Tibial artery (tissue), 4 donors: Measurements from ENCODE around the gene FERMT1.
A peak's percentile ranks its signal among the peaks of the same experiment; 100 is the strongest.

Experiments used
- DNase-seq, 2 donors: peaks; one replicate each; pipeline ENCODE4 v3.0.0-alpha.2; 2019
- H3K27ac ChIP-seq, 2 donors: fragments of 200-600 bp; sonication (generic) in 1 of 2; 1 replicate in 1 of 2; 2 replicates in 1 of 2; pipeline ENCODE4 v1.5.1; 2018 to 2019; ENCODE audit warnings: mild to moderate bottlenecking in 1 of 2
- H3K27me3 ChIP-seq, 2 donors: fragments of 200-600 bp; sonication (generic) in 1 of 2; one replicate each; pipeline versions ENCODE4 v1.5.1 to v1.6.0; 2016 to 2019
- H3K36me3 ChIP-seq, 3 donors: fragments of 200-600 bp; sonication (generic) in 2 of 3; one replicate each; pipeline ENCODE4 v1.5.1; 2016 to 2019; ENCODE audit warnings: mild to moderate bottlenecking in 2 of 3
- H3K4me1 ChIP-seq, 4 donors: fragments of 200-600 bp; sonication (generic) in 2 of 4; 1 replicate in 3 of 4; 2 replicates in 1 of 4; pipeline ENCODE4 v1.5.1; 2016 to 2019
- H3K4me3 ChIP-seq, 2 donors: fragments of 200-600 bp; sonication (generic) in 1 of 2; 1 replicate in 1 of 2; 2 replicates in 1 of 2; pipeline ENCODE4 v1.5.1; 2018 to 2019; ENCODE audit warnings: mild to moderate bottlenecking in 2 of 2
- H3K9me3 ChIP-seq, 3 donors: fragments of 200-600 bp; sonication (generic) in 1 of 3; one replicate each; pipeline ENCODE4 v1.5.1; 2016 to 2019
- intact Hi-C: fragments of 100-400 bp; cut with DNase I; formaldehyde crosslinking; loops from one replicate; pipeline ENCODE4 v1.15.0; 2023; ENCODE audit warnings: low total_unique reads
- TF ChIP-seq, protein P1 (sequence below), 2 experiments: fragments of 200-600 bp in 1 of 2; fragments of 450-650 bp in 1 of 2; IDR thresholded peaks; one replicate each; pipeline ENCODE4 v1.5.1; 2017 to 2019; ENCODE audit warnings: antibody characterized with exemption in 2 of 2, mild to moderate bottlenecking in 1 of 2, moderate library complexity in 1 of 2

FERMT1 gene

DNA sequence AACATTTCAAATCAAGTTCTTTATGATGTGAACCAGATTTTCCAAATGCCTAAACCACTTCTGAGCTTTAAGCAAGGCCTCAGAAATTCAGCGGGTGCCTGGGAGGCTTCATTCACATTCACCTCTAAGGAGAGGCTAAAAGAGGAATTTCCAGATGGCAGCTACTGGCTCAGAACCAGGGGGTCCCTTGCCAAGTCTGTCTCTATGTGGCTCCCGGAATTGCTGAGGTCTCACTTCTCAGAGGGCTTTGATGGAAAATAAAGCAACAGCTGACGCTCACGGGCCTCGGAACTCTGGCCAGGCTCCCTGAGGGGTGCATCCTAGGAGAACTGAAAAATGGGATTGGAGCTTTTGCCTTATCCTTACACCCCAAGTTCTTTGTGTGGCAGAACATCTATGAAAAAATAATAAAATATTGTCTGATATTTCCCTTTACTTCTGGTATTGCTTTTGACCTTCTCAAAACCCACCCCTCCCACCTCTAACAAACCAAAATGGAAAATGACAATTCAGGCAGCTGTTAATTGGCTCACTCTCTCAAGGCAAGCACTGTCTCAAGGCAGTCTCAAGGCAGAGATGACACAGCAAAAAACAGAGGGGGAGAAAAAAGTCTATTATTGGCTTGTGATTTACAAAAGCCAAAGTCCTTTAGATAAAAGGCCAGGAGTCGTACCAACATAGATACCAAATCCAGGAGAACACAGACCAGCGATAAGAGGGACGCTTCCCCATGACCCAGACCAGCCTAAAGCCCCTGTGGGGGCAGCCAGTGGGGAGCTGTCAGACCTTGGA, 47.2 kb downstream of the FERMT1 start:
- no peak for DNase-seq
- no peak overlapping the region for H3K27ac ChIP-seq
- no peaks in the 10 kb centered on the region for H3K4me1 ChIP-seq
- H3K36me3 ChIP-seq = no peaks in the 10 kb centered on the region
- H3K9me3 ChIP-seq = no peaks in the 10 kb centered on the region
- TF ChIP-seq, protein P1, sequence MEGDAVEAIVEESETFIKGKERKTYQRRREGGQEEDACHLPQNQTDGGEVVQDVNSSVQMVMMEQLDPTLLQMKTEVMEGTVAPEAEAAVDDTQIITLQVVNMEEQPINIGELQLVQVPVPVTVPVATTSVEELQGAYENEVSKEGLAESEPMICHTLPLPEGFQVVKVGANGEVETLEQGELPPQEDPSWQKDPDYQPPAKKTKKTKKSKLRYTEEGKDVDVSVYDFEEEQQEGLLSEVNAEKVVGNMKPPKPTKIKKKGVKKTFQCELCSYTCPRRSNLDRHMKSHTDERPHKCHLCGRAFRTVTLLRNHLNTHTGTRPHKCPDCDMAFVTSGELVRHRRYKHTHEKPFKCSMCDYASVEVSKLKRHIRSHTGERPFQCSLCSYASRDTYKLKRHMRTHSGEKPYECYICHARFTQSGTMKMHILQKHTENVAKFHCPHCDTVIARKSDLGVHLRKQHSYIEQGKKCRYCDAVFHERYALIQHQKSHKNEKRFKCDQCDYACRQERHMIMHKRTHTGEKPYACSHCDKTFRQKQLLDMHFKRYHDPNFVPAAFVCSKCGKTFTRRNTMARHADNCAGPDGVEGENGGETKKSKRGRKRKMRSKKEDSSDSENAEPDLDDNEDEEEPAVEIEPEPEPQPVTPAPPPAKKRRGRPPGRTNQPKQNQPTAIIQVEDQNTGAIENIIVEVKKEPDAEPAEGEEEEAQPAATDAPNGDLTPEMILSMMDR (IDR thresholded peaks at IDR 0.05) = no peak
- intact Hi-C loops = loop anchor here (5.0 to 10.0 kb wide), 2 partner anchors 131 to 548 kb away; no protein-coding TSS in a partner anchor
- no peaks in the 10 kb centered on the region for H3K27me3 ChIP-seq
- no peak overlapping the region for H3K4me3 ChIP-seq

DNA sequence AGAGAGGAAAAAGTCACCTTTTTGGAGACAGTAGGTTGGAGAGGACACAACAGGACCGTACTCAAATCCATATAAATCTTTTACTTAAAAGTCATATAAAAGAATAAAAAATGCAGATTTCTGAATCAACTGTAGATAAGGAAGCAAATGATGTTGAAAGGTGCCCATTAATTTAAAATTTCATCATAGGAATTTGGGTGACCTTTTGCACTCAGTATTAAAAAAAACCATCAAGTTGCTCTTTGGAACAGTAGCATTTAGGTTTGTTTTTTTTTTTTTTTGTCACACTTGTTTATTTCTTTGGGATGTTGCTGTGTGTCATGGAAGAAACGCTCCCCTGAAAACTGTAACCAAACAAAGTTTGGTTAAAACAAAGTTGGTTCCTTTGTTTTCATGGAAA, 48.0 kb downstream of the FERMT1 start:
- Histone ChIP-seq H3K4me1 (no peaks in the 10 kb centered on the region), H3K27ac (no peak overlapping the region), H3K27me3 (no peaks in the 10 kb centered on the region), H3K4me3 (no peak overlapping the region), H3K9me3 (no peaks in the 10 kb centered on the region), H3K36me3 (no peaks in the 10 kb centered on the region)
- no peak for DNase-seq
- intact Hi-C loops = loop anchor here (5.0 to 10.0 kb wide), 2 partner anchors 130 to 547 kb away; no protein-coding TSS in a partner anchor
- TF ChIP-seq, protein P1 (IDR thresholded peaks at IDR 0.05) = no peak

DNA sequence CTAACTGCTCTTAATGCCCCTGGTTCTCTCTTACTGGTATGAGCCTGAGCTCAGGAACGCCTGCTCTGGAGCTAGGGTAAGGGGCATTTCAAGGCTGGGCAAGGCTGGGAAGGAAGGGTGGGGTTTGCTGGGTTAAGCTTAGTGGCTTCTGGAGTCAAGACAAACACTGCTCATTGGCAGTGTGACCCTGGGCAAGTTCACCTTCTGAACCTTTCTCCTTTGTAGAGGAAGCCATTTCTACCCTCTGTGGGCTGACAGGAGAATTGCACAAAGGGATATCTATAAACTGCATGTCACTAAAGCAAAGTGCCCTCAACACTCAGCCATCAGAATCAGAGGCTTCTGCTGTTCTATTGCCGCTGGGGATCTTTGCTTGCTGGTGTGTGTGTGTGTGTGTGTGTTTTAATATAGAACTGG, 48.7 kb downstream of the FERMT1 start:
- no peak overlapping the region for H3K27ac ChIP-seq
- TF ChIP-seq, protein P1 (IDR thresholded peaks at IDR 0.05) = peak in 1 of 2 experiments; percentile 11
- H3K4me3 ChIP-seq = no peak overlapping the region
- intact Hi-C loops = loop anchor here (10.0 kb wide), 1 partner anchor 129 kb away; no protein-coding TSS in a partner anchor
- no peaks in the 10 kb centered on the region for H3K4me1 ChIP-seq
- no peaks in the 10 kb centered on the region for H3K9me3 ChIP-seq
- no peaks in the 10 kb centered on the region for H3K36me3 ChIP-seq
- no peak for DNase-seq
- no peaks in the 10 kb centered on the region for H3K27me3 ChIP-seq

DNA sequence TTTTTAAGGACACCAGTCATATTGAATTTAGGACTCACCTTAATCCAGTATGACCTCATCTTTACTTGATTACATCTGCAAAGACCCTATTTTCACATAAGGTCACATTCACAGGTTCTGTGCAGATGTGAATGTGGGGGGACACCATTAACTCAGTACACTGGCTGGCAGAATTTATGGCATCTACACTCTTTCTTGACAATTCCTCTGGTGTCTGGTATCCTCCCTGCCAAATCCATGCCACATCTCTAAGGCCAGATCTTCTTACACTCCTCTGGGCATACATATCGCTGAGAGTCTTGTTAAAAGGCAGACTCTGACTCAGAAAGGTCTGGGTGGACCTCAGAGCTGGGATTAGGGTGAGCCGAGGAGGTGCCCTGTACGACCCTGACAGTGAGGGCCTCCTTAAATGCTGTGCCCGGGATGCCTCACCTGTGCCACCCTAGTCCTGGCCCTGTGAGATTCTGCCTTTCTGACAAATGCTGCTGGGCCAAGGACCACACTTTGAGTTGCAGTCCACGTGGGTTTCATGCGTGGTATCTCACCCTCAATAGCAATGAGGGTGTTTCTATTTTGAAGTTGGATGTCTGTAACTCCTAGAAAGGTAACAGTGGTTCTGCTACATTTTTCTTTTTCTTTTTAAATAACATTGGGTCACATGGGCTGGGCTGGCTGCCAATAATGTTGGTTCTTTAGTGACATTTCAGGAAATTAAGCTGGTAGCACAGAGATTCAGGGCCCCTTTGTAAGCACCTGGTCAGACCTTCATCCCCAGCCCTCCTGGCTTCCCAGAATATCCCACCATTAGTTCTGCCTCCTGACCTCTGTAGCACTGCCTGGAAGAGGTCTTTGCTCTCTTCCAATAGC, 51.8 kb downstream of the FERMT1 start:
- TF ChIP-seq, protein P1 (IDR thresholded peaks at IDR 0.05) = no peak
- intact Hi-C loops = loop anchor here (10.0 kb wide), 1 partner anchor 126 kb away; no protein-coding TSS in a partner anchor
- Histone ChIP-seq H3K9me3 (no peaks in the 10 kb centered on the region), H3K4me1 (no peaks in the 10 kb centered on the region), H3K27ac (no peak overlapping the region), H3K27me3 (no peaks in the 10 kb centered on the region), H3K4me3 (no peak overlapping the region), H3K36me3 (no peaks in the 10 kb centered on the region)
- DNase-seq = no peak

DNA sequence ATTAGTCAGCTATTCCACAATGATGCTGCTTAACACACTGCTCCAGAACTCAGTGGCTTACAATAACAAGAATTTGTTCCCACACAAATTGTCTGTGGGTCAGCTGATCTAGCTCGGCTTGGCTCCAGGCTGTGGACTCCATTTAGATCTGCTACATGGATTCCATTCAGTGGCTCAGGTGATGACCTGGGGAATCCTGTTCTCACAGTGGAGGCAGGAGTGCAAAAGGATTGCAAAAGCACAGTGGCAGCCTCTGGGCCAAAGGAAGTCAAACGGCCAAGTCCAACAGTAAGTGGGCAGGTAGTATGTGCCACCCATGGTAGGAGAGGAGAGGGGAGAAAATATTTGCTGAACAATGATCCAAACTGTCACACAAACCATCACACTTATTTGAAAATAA, 53.2 kb downstream of the FERMT1 start:
- no peak overlapping the region for H3K27ac ChIP-seq
- no peak overlapping the region for H3K4me3 ChIP-seq
- TF ChIP-seq, protein P1 (IDR thresholded peaks at IDR 0.05) = no peak
- no peaks in the 10 kb centered on the region for H3K27me3 ChIP-seq
- DNase-seq = no peak
- H3K4me1 ChIP-seq = no peaks in the 10 kb centered on the region
- intact Hi-C loops = loop anchor here (10.0 kb wide), 1 partner anchor 125 kb away; no protein-coding TSS in a partner anchor
- H3K9me3 ChIP-seq = no peaks in the 10 kb centered on the region
- no peaks in the 10 kb centered on the region for H3K36me3 ChIP-seq
